ENCODE measurements around the gene MFSD1. TPM values are rescaled to one million over a fixed set of nuclear protein-coding genes. Genes with fewer than 3 reads are reported as not detected.

The MFSD1 gene
- total and polyA plus RNA-seq, 2 experiments from 2014 or later: 4.3 to 28.4 TPM

DNA sequence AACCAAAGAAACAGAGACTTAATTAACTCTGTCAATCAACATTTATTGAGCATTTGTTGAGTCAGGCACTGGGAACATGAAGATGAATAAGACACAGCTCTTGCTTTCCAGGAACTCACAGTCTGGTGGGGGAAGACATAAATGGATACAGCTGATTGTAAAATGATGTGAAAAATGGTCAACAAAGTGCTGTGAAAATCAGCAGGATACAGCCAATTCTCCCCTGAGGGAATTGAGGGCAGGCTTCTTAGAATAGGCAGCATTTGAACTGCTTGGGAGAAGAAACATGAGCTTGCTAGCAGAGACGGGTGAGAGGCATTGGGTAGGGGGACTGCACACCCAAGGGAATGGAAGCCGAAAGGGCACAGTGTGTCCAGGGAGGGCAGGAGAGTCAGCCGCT is 41.1 kb downstream of the MFSD1 start:
- no peak for TF ChIP-seq STAT1 (IDR thresholded peaks at IDR 0.05; ENCODE audit: unreplicated experiment)
- no peak for TF ChIP-seq ZNF114 (CRISPR knock-in tag; IDR thresholded peaks at IDR 0.05)
- TF ChIP-seq ZNF331 (CRISPR knock-in tag; IDR thresholded peaks at IDR 0.05; ENCODE audit: low read depth): no peak
- TF ChIP-seq EZH2 (IDR thresholded peaks at IDR 0.05; ENCODE audit: low read depth, unreplicated experiment): no peak
- no peak for TF ChIP-seq POLR2AphosphoS5 (IDR thresholded peaks at IDR 0.05; ENCODE audit: low read depth)
- no peak for TF ChIP-seq CTCF (conservative IDR thresholded peaks at IDR 0.05; ENCODE audit: low read depth in 2 of 2)
- TF ChIP-seq NANOG (IDR thresholded peaks at IDR 0.05; ENCODE audit: borderline replicate concordance): no peak
- TF ChIP-seq CREB1 (CRISPR knock-in tag; IDR thresholded peaks at IDR 0.05; ENCODE audit: low read depth): no peak
- TF ChIP-seq, protein P1, sequence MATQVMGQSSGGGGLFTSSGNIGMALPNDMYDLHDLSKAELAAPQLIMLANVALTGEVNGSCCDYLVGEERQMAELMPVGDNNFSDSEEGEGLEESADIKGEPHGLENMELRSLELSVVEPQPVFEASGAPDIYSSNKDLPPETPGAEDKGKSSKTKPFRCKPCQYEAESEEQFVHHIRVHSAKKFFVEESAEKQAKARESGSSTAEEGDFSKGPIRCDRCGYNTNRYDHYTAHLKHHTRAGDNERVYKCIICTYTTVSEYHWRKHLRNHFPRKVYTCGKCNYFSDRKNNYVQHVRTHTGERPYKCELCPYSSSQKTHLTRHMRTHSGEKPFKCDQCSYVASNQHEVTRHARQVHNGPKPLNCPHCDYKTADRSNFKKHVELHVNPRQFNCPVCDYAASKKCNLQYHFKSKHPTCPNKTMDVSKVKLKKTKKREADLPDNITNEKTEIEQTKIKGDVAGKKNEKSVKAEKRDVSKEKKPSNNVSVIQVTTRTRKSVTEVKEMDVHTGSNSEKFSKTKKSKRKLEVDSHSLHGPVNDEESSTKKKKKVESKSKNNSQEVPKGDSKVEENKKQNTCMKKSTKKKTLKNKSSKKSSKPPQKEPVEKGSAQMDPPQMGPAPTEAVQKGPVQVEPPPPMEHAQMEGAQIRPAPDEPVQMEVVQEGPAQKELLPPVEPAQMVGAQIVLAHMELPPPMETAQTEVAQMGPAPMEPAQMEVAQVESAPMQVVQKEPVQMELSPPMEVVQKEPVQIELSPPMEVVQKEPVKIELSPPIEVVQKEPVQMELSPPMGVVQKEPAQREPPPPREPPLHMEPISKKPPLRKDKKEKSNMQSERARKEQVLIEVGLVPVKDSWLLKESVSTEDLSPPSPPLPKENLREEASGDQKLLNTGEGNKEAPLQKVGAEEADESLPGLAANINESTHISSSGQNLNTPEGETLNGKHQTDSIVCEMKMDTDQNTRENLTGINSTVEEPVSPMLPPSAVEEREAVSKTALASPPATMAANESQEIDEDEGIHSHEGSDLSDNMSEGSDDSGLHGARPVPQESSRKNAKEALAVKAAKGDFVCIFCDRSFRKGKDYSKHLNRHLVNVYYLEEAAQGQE (IDR thresholded peaks at IDR 0.05; ENCODE audit: unreplicated experiment): no peak
- TF ChIP-seq JUNB (IDR thresholded peaks at IDR 0.05; ENCODE audit: unreplicated experiment): no peak
- TF ChIP-seq, protein P2, sequence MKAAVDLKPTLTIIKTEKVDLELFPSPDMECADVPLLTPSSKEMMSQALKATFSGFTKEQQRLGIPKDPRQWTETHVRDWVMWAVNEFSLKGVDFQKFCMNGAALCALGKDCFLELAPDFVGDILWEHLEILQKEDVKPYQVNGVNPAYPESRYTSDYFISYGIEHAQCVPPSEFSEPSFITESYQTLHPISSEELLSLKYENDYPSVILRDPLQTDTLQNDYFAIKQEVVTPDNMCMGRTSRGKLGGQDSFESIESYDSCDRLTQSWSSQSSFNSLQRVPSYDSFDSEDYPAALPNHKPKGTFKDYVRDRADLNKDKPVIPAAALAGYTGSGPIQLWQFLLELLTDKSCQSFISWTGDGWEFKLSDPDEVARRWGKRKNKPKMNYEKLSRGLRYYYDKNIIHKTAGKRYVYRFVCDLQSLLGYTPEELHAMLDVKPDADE (IDR thresholded peaks at IDR 0.05): no peak
- no peak for TF ChIP-seq EZH2phosphoT487 (IDR thresholded peaks at IDR 0.05; ENCODE audit: unreplicated experiment)
- TF ChIP-seq, protein P3, sequence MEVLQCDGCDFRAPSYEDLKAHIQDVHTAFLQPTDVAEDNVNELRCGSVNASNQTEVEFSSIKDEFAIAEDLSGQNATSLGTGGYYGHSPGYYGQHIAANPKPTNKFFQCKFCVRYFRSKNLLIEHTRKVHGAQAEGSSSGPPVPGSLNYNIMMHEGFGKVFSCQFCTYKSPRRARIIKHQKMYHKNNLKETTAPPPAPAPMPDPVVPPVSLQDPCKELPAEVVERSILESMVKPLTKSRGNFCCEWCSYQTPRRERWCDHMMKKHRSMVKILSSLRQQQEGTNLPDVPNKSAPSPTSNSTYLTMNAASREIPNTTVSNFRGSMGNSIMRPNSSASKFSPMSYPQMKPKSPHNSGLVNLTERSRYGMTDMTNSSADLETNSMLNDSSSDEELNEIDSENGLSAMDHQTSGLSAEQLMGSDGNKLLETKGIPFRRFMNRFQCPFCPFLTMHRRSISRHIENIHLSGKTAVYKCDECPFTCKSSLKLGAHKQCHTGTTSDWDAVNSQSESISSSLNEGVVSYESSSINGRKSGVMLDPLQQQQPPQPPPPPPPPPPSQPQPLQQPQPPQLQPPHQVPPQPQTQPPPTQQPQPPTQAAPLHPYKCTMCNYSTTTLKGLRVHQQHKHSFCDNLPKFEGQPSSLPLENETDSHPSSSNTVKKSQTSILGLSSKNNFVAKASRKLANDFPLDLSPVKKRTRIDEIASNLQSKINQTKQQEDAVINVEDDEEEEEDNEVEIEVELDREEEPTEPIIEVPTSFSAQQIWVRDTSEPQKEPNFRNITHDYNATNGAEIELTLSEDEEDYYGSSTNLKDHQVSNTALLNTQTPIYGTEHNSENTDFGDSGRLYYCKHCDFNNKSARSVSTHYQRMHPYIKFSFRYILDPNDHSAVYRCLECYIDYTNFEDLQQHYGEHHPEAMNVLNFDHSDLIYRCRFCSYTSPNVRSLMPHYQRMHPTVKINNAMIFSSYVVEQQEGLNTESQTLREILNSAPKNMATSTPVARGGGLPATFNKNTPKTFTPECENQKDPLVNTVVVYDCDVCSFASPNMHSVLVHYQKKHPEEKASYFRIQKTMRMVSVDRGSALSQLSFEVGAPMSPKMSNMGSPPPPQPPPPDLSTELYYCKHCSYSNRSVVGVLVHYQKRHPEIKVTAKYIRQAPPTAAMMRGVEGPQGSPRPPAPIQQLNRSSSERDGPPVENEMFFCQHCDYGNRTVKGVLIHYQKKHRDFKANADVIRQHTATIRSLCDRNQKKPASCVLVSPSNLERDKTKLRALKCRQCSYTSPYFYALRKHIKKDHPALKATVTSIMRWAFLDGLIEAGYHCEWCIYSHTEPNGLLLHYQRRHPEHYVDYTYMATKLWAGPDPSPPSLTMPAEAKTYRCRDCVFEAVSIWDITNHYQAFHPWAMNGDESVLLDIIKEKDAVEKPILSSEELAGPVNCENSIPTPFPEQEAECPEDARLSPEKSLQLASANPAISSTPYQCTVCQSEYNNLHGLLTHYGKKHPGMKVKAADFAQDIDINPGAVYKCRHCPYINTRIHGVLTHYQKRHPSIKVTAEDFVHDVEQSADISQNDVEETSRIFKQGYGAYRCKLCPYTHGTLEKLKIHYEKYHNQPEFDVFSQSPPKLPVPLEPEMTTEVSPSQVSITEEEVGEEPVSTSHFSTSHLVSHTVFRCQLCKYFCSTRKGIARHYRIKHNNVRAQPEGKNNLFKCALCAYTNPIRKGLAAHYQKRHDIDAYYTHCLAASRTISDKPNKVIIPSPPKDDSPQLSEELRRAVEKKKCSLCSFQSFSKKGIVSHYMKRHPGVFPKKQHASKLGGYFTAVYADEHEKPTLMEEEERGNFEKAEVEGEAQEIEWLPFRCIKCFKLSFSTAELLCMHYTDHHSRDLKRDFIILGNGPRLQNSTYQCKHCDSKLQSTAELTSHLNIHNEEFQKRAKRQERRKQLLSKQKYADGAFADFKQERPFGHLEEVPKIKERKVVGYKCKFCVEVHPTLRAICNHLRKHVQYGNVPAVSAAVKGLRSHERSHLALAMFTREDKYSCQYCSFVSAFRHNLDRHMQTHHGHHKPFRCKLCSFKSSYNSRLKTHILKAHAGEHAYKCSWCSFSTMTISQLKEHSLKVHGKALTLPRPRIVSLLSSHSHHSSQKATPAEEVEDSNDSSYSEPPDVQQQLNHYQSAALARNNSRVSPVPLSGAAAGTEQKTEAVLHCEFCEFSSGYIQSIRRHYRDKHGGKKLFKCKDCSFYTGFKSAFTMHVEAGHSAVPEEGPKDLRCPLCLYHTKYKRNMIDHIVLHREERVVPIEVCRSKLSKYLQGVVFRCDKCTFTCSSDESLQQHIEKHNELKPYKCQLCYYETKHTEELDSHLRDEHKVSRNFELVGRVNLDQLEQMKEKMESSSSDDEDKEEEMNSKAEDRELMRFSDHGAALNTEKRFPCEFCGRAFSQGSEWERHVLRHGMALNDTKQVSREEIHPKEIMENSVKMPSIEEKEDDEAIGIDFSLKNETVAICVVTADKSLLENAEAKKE (CRISPR knock-in tag; IDR thresholded peaks at IDR 0.05): no peak
- Histone ChIP-seq H4K20me1 (replicated peaks; ENCODE audit: insufficient read depth) (no peaks in the 10 kb centered on the region), H2AFZ (no peak overlapping the region), H3K4me1 (ENCODE audit: insufficient read depth) (no peaks in the 10 kb centered on the region), H3K4me2 (no peak overlapping the region), H3K4me3 (no peak overlapping the region), H3K27me3 (ENCODE audit: insufficient read depth) (no peaks in the 10 kb centered on the region), H3K79me2 (replicated peaks; ENCODE audit: insufficient read depth) (no peaks in the 10 kb centered on the region), H3K9me2 (ENCODE audit: insufficient read depth) (no peaks in the 10 kb centered on the region), H3K27ac (ENCODE audit: low read depth) (no peak overlapping the region), H3F3A (replicated peaks; ENCODE audit: low read depth) (no peaks in the 10 kb centered on the region), H3K36me3 (ENCODE audit: insufficient read depth) (no peaks in the 10 kb centered on the region)
- DNase-seq (ENCODE audit: low spot score) (no peak), ATAC-seq (no peak)
- Mint-ChIP-seq H3K9me3 (no peaks in the 10 kb centered on the region), H3K4me3 (no peak overlapping the region), H3K4me1 (no peaks in the 10 kb centered on the region; the same call in 2 of the 3 replicates), H3K27ac (no peak overlapping the region), H3K27me3 (ENCODE audit: insufficient read depth, low read depth, poor library complexity) (peaks cover 5% of the 10 kb centered on the region), H3K36me3 (ENCODE audit: low read depth) (no peaks in the 10 kb centered on the region)

Data from GM23338 (cell line).